Measurements from ENCODE around the gene BSG.
"Not testable (repeated sequence)": the region's sequence is repeated elsewhere in the genome, so short reads cannot be mapped to it uniquely, and the experiment has no call there.

The BSG gene

DNA sequence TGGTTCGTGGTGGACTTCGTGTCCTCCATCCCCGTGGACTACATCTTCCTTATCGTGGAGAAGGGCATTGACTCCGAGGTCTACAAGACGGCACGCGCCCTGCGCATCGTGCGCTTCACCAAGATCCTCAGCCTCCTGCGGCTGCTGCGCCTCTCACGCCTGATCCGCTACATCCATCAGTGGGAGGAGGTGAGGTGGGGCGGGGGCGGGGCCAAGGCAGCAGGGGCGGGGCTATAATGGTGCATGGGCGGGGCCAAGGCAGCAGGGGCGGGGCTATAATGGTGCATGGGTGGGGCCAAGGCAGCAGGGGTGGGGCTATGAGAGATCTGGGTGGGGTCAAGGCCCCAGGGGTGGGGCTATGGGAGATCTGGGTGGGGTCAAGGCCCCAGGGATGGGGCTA, 31.4 kb downstream of the BSG start:
- H3K4me1 ChIP-seq (ENCODE audit: control insufficient read depth, insufficient read depth, low read length); H3K4me3 ChIP-seq (ENCODE audit: low read length); H3K9me3 ChIP-seq (ENCODE audit: control insufficient read depth, low read length); H3K9ac ChIP-seq (ENCODE audit: low read length); H3K27me3 ChIP-seq (replicated peaks; ENCODE audit: control insufficient read depth, insufficient read depth, low read length); DNase-seq (ENCODE audit: low read depth); H3K36me3 ChIP-seq (ENCODE audit: control insufficient read depth, insufficient read depth, low read length, severe bottlenecking): not testable (repeated sequence)

GRCh38 chr19:604355-604754, 32.0 kb downstream of the BSG start:
- Histone ChIP-seq H3K9ac (ENCODE audit: low read length) (no peak overlapping the region), H3K4me3 (ENCODE audit: low read length) (no peak overlapping the region), H3K4me1 (ENCODE audit: control insufficient read depth, insufficient read depth, low read length) (no peaks in the 10 kb centered on the region), H3K27me3 (replicated peaks; ENCODE audit: control insufficient read depth, insufficient read depth, low read length) (no peaks in the 10 kb centered on the region), H3K36me3 (ENCODE audit: control insufficient read depth, insufficient read depth, low read length, severe bottlenecking) (no peaks in the 10 kb centered on the region), H3K9me3 (ENCODE audit: control insufficient read depth, low read length) (peaks cover 4% of the 10 kb centered on the region)
- no peak for DNase-seq (ENCODE audit: low read depth)

- not testable (repeated sequence) for H3K9me3 ChIP-seq (ENCODE audit: control insufficient read depth, low read length); H3K4me1 ChIP-seq (ENCODE audit: control insufficient read depth, insufficient read depth, low read length); H3K9ac ChIP-seq (ENCODE audit: low read length); H3K36me3 ChIP-seq (ENCODE audit: control insufficient read depth, insufficient read depth, low read length, severe bottlenecking); H3K27me3 ChIP-seq (replicated peaks; ENCODE audit: control insufficient read depth, insufficient read depth, low read length); DNase-seq (ENCODE audit: low read depth); H3K4me3 ChIP-seq (ENCODE audit: low read length)
These were observed 32.9 kb downstream of the BSG start for GRCh38 chr19:605061-605971.

DNA sequence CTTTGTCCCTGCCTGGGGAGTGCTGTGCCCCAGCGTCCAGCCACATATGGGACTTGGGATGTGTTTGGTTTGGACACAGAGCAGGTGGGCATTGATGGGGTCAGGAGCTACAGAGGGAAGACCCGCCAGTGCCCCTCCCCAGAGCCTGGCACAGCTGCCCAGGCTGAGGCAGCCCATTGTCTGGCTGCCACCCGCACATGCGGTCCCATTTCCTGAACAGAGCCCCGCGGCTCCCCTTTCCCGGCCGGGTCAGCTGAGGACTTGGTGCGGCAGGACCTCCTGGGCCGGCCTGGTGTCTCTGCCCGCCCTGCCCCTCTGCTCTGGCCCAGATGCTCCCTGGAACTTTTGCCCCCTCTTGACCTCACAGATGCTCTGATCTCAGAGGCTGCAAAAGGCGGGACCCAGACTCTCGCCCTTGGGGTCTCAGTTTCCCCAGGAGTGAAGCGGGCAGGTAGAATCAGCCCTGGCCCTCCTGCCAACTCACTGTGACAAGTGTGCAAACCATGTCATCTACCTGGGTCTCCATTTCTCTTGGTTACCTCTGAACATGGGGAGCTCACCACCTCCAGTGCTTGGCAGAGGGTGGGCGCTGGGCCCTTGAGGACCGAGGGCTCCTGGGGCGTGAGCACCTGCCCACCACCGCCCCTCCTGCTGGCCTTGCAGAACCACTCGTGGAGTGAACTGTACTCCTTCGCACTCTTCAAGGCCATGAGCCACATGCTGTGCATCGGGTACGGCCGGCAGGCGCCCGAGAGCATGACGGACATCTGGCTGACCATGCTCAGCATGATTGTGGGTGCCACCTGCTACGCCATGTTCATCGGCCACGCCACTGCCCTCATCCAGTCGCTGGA, 35.1 kb downstream of the BSG start:
- no peaks in the 10 kb centered on the region for H3K36me3 ChIP-seq (ENCODE audit: control insufficient read depth, insufficient read depth, low read length, severe bottlenecking)
- H3K9me3 ChIP-seq (ENCODE audit: control insufficient read depth, low read length), result no peaks in the 10 kb centered on the region
- no peaks in the 10 kb centered on the region for H3K27me3 ChIP-seq (replicated peaks; ENCODE audit: control insufficient read depth, insufficient read depth, low read length)
- H3K4me3 ChIP-seq (ENCODE audit: low read length), result no peak overlapping the region
- peaks cover 10% of the 10 kb centered on the region for H3K4me1 ChIP-seq (ENCODE audit: control insufficient read depth, insufficient read depth, low read length)
- no peak for DNase-seq (ENCODE audit: low read depth)
- no peak overlapping the region for H3K9ac ChIP-seq (ENCODE audit: low read length)

- no peak overlapping the region for H3K9ac ChIP-seq (ENCODE audit: low read length)
- H3K36me3 ChIP-seq (ENCODE audit: control insufficient read depth, insufficient read depth, low read length, severe bottlenecking), result no peaks in the 10 kb centered on the region
- H3K4me1 ChIP-seq (ENCODE audit: control insufficient read depth, insufficient read depth, low read length), result peaks cover 10% of the 10 kb centered on the region
- no peaks in the 10 kb centered on the region for H3K9me3 ChIP-seq (ENCODE audit: control insufficient read depth, low read length)
- no peak for DNase-seq (ENCODE audit: low read depth)
- H3K27me3 ChIP-seq (replicated peaks; ENCODE audit: control insufficient read depth, insufficient read depth, low read length), result no peaks in the 10 kb centered on the region
- H3K4me3 ChIP-seq (ENCODE audit: low read length), result no peak overlapping the region
These were observed 36.0 kb downstream of the BSG start for GRCh38 chr19:608155-609003.

- Histone ChIP-seq H3K9me3 (ENCODE audit: control insufficient read depth, low read length) (no peaks in the 10 kb centered on the region), H3K9ac (ENCODE audit: low read length) (no peak overlapping the region), H3K4me1 (ENCODE audit: control insufficient read depth, insufficient read depth, low read length) (peaks cover 10% of the 10 kb centered on the region), H3K27me3 (replicated peaks; ENCODE audit: control insufficient read depth, insufficient read depth, low read length) (no peaks in the 10 kb centered on the region), H3K36me3 (ENCODE audit: control insufficient read depth, insufficient read depth, low read length, severe bottlenecking) (no peaks in the 10 kb centered on the region), H3K4me3 (ENCODE audit: low read length) (no peak overlapping the region)
- DNase-seq (ENCODE audit: low read depth), result no peak
These were observed 36.6 kb downstream of the BSG start for GRCh38 chr19:609004-609346.

GRCh38 chr19:610071-610800, 37.8 kb downstream of the BSG start:
- no peaks in the 10 kb centered on the region for H3K9me3 ChIP-seq (ENCODE audit: control insufficient read depth, low read length)
- no peak for DNase-seq (ENCODE audit: low read depth)
- no peak overlapping the region for H3K4me3 ChIP-seq (ENCODE audit: low read length)
- no peaks in the 10 kb centered on the region for H3K36me3 ChIP-seq (ENCODE audit: control insufficient read depth, insufficient read depth, low read length, severe bottlenecking)
- H3K9ac ChIP-seq (ENCODE audit: low read length), result peak overlapping the region; percentile 14
- no peaks in the 10 kb centered on the region for H3K27me3 ChIP-seq (replicated peaks; ENCODE audit: control insufficient read depth, insufficient read depth, low read length)
- H3K4me1 ChIP-seq (ENCODE audit: control insufficient read depth, insufficient read depth, low read length), result peaks cover 10% of the 10 kb centered on the region

DNA sequence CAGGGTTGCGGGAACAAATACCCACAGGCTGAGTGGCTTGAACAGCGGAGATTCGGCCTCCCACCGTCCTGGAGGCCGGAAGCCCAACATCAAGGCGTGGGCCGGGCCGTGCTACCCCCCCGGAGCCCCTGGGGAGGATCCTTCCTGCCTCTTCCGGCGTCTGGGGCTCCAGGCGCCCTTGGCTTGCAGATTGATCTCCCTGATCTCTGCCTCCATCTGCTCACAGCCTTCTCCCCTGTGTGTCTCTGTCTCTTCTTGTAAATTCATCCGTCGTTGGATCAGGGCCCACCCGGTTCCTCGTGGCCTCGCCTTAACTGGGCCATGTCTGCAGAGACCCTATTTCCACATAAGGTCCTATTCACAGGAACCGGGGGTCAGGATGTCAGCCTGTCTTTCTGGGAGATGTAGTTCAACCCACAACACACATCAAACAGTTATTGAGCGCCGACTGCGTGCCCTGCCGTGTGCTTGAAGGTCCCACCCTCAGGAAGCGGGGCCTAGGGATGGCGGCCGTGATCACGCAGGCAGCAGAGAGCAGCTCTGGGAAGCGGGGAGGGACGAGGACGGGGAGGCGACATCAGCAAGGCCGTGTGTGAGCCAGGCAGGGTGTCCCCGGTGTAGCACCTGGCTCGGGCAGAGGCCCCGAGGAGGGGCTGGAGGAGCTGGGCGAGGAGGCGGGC, 38.5 kb downstream of the BSG start:
- no peaks in the 10 kb centered on the region for H3K36me3 ChIP-seq (ENCODE audit: control insufficient read depth, insufficient read depth, low read length, severe bottlenecking)
- DNase-seq (ENCODE audit: low read depth), result peak; percentile 65
- H3K27me3 ChIP-seq (replicated peaks; ENCODE audit: control insufficient read depth, insufficient read depth, low read length), result no peaks in the 10 kb centered on the region
- peak overlapping the region; percentile 14 for H3K9ac ChIP-seq (ENCODE audit: low read length)
- peak overlapping the region; percentile 11 for H3K4me3 ChIP-seq (ENCODE audit: low read length)
- no peaks in the 10 kb centered on the region for H3K9me3 ChIP-seq (ENCODE audit: control insufficient read depth, low read length)
- peaks cover 10% of the 10 kb centered on the region for H3K4me1 ChIP-seq (ENCODE audit: control insufficient read depth, insufficient read depth, low read length)

DNA sequence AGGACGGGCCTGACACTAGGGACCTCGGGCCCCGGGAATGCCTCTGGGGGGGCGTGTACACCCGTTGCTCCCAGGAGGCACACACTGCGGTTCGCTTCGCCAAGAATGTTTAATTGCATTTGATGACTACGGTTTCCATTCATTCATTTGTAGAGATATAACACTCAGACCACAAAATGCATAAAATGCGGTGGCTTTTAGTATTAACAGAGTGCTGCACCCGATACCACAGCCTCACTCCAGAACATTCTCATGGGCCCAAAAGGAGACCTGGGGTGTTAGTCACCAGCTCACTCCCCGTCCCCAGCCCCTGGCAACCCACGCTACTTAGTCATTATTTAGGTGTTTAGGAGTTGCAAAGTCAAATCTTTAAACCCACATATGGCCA, 39.1 kb downstream of the BSG start:
- H3K4me1 ChIP-seq (ENCODE audit: control insufficient read depth, insufficient read depth, low read length), result peaks cover 10% of the 10 kb centered on the region
- H3K4me3 ChIP-seq (ENCODE audit: low read length), result no peak overlapping the region
- H3K36me3 ChIP-seq (ENCODE audit: control insufficient read depth, insufficient read depth, low read length, severe bottlenecking), result no peaks in the 10 kb centered on the region
- H3K27me3 ChIP-seq (replicated peaks; ENCODE audit: control insufficient read depth, insufficient read depth, low read length), result no peaks in the 10 kb centered on the region
- H3K9me3 ChIP-seq (ENCODE audit: control insufficient read depth, low read length), result no peaks in the 10 kb centered on the region
- H3K9ac ChIP-seq (ENCODE audit: low read length), result peak overlapping the region; percentile 14
- DNase-seq (ENCODE audit: low read depth), result peak; percentile 84

DNA sequence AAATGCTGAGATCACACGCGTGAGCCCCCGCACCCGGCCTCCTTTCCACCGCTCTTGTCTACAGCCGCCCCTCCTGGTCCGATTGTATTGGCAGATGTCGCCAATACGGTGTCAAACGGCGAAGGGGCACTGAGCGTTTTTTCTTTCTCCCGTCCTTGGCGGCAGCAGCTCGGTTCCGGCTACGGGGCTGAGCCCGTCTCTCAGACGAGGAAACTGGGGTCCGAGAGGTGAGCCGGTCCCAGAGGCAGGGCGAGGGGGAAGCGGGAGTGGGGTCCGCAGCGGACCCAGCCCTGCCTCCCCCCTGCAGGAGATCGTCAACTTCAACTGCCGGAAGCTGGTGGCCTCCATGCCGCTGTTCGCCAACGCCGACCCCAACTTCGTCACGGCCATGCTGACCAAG, 40.5 kb downstream of the BSG start:
- Histone ChIP-seq H3K4me3 (ENCODE audit: low read length) (no peak overlapping the region), H3K36me3 (ENCODE audit: control insufficient read depth, insufficient read depth, low read length, severe bottlenecking) (no peaks in the 10 kb centered on the region), H3K9ac (ENCODE audit: low read length) (no peak overlapping the region), H3K4me1 (ENCODE audit: control insufficient read depth, insufficient read depth, low read length) (peaks cover 10% of the 10 kb centered on the region), H3K27me3 (replicated peaks; ENCODE audit: control insufficient read depth, insufficient read depth, low read length) (no peaks in the 10 kb centered on the region), H3K9me3 (ENCODE audit: control insufficient read depth, low read length) (no peaks in the 10 kb centered on the region)
- DNase-seq (ENCODE audit: low read depth), result no peak
